ENCODE measurements around the gene ITGB1BP1. TPM values are rescaled to one million over a fixed set of nuclear protein-coding genes. Genes with fewer than 3 reads are reported as not detected.
A peak's percentile ranks its signal among the peaks of the same experiment; 100 is the strongest.

ITGB1BP1 gene
- total and polyA plus RNA-seq, 2 donors, result 42.0 to 80.2 TPM

DNA sequence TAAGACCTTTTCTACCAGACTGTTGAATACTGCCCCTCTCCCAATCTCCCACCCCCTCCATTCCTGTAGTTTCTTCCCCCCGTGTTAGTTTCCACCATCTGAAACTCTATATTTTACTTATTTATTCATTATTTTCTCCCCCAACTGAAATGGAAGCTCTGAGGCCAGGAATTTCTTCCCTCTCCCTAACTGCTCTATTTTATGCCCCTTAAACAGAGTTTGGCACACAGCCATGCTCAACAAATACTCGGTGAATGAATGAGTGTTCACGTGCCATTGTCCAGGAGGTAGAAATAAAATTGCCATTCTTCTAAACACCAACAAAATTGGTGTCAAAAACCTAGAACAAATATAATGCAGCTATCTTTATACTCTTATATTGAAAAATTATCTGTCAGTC is 5.6 kb downstream of the ITGB1BP1 start:
- H3K4me1 ChIP-seq (ENCODE audit: insufficient read depth), result no peaks in the 10 kb centered on the region
- H3K36me3 ChIP-seq (ENCODE audit: insufficient read depth), result no peaks in the 10 kb centered on the region
- 73% methylated on average over 3 of the region's 3 CpGs for WGBS

DNA sequence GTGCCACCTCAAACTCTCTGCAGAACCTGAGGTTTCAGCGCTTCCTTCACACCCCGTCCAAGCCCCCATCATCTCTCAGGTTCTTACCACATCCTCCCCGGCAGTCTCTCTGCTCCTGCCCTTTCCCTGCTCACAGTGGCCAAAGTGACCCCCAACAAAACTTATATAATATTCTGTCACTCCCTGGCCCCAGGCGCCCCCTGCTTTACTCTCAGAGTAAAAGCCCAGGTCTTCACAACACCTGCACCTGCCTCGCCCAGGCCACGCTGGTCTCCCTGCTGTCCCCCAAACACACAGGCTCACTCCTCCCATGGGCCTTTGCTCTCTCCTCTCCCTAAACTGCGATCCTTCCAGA is 6.4 kb downstream of the ITGB1BP1 start:
- no peak for DNase-seq (ENCODE audit: extremely low spot score)
- Histone ChIP-seq H3K4me1 (ENCODE audit: insufficient read depth) (no peaks in the 10 kb centered on the region), H3K27ac (ENCODE audit: low read depth) (no peak overlapping the region), H3K36me3 (ENCODE audit: insufficient read depth) (peaks cover 2% of the 10 kb centered on the region), H3K4me3 (ENCODE audit: low read depth, low read length) (no peak overlapping the region)
- WGBS, result 95% methylated on average over 7 of the region's 7 CpGs

More for the DNA sequence above, 5.6 kb downstream of the ITGB1BP1 start:
- Histone ChIP-seq H3K27ac (ENCODE audit: low read depth) (no peak overlapping the region), H3K4me3 (ENCODE audit: low read depth, low read length) (no peak overlapping the region)
- DNase-seq (ENCODE audit: extremely low spot score), result no peak

DNA sequence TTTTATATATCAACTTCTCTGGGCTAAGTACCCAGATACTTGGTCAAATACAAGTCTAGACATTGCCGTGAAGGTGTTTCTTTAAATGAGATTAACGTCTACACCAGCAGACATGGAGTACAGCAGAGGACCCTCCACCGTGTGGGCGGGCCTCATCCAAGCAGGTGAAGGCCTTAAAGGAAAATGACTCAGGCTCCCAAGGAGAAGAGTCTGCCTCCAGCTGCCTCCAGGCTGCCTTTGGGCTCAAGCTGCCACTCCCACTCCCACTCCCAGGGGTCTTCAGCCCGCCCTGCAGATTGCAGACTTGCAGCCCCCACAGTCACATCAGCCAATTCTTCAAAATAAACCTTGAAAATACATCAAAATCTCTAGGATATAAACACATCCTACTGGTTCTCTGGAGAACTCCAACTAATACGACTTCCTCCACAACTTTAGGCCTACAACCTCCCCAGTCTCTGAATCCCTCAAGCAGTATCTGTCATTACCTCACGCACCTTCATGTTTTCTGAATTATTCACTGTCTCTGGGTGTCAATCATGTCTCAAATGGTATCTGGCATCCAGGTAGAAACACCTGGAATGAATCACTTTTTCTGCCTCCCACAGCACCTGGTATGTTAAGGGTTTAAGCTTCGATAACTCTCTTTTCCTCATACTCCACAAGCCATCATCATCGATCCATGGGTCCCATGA is 6.9 kb downstream of the ITGB1BP1 start:
- Histone ChIP-seq H3K4me1 (ENCODE audit: insufficient read depth) (no peaks in the 10 kb centered on the region), H3K4me3 (ENCODE audit: low read depth, low read length) (no peak overlapping the region), H3K36me3 (ENCODE audit: insufficient read depth) (peaks cover 2% of the 10 kb centered on the region), H3K27ac (ENCODE audit: low read depth) (no peak overlapping the region)
- WGBS, result 91% methylated on average over 9 of the region's 9 CpGs
- no peak for DNase-seq (ENCODE audit: extremely low spot score)

DNA sequence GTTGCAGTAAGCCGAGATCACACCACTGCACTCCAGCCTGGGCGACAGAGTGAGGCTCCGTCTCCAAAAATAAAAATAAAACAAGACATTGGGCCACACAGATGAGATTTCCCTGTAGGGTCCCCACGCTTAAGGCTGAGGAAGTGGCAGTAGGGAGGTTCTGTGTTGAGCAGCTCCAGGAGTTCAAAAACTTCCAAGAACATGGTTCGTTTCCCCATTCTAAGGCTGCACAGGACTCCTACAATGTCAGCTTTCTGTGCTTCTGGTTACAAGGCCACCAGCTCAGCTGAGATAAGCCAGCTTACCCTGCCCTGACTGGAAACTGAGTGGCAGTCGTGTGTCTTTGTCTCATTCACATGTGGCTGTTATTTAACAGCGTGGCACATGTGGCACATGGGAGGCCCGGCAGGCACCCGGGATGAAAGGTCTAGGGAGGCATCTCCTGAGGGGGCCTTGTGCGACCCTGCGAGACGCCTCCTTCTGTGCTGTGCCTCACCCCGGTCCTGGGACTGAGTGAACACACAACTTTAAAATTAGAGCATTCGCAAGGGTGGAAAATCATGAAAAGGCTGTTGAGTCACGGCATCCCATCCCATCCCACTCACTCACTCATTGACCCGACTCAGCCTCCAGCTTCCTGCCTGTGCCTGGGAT is 7.7 kb downstream of the ITGB1BP1 start:
- Histone ChIP-seq H3K36me3 (ENCODE audit: insufficient read depth) (peaks cover 2% of the 10 kb centered on the region), H3K27ac (ENCODE audit: low read depth) (no peak overlapping the region), H3K4me3 (ENCODE audit: low read depth, low read length) (no peak overlapping the region), H3K4me1 (ENCODE audit: insufficient read depth) (no peaks in the 10 kb centered on the region)
- no peak for DNase-seq (ENCODE audit: extremely low spot score)
- WGBS, result 87% methylated on average over 16 of the region's 16 CpGs

DNA sequence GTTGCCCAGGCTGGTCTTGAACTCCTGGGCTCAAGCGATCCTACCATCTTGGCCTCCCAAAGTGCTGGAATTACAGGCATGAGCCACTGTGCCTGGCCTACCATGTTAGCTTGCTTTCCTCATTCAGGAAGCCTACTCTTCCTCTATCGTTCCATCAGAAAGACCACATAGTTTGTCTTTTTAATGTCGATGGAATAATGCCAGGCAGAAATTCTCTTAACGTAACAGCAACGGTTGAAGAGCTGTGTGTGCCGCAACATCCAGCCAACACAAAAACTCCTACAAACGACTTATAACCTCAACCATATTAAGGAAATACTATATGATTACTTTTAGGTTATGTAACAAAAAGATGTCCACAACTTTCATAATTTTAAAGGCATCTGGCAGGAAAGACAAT is 10.5 kb downstream of the ITGB1BP1 start:
- WGBS, result 77% methylated on average over 7 of the region's 7 CpGs

DNA sequence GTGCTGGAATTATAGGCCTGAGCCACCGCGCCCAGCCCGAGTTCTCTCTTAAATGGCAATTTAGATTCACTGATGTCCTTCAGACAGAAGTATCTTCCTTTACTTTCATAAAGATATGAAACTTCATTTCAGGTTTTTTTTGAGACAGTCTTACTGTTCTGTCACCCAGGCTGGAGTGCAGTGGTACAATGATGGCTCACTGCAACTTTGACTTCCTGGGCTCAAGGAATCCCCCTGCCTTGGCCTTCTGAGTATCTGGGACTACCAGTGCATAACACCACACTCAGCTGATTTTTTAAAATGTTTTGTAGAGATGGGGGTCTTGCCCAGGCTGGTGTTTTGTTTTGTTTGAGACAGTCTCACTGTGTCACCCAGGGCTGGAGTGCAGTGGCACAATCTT is 13.2 kb downstream of the ITGB1BP1 start:
- 99% methylated on average over 3 of the region's 3 CpGs for WGBS
- peaks cover 4% of the 10 kb centered on the region for H3K36me3 ChIP-seq (ENCODE audit: insufficient read depth)
- peaks cover 3% of the 10 kb centered on the region for H3K4me1 ChIP-seq (ENCODE audit: insufficient read depth)

More for the DNA sequence above, 10.5 kb downstream of the ITGB1BP1 start:
- H3K4me1 ChIP-seq (ENCODE audit: insufficient read depth), result no peaks in the 10 kb centered on the region
- no peak overlapping the region for H3K4me3 ChIP-seq (ENCODE audit: low read depth, low read length)
- peaks cover 2% of the 10 kb centered on the region for H3K36me3 ChIP-seq (ENCODE audit: insufficient read depth)
- DNase-seq (ENCODE audit: extremely low spot score), result no peak
- H3K27ac ChIP-seq (ENCODE audit: low read depth), result no peak overlapping the region

DNA sequence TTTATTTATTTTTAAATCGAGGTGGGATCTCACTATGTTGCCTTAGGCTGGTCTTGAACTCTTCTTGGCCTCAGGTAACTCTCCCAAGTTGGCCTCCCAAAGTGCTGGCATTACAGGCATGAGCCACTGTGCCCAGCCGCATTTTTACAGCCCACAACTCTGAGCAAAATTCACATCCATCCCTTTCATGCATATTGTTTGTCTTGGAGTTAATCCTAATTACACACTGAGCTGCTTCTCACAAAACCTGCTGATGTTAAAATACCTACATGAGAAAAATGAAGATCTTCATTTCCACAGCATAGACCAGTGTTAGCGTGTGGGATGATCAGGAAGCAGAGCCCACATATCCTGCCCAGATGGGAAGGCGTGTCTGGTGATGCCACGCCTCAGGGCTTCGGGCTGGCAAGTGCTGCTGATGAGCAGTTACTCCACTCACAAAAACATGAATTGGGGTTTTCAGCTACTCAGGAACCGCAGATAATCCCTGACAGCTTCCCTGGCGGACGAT is 14.6 kb downstream of the ITGB1BP1 start:
- DNase-seq (ENCODE audit: extremely low spot score), result no peak
- H3K27ac ChIP-seq (ENCODE audit: low read depth), result no peak overlapping the region
- H3K4me3 ChIP-seq (ENCODE audit: low read depth, low read length), result no peak overlapping the region
- 87% methylated on average over 9 of the region's 9 CpGs for WGBS
- peaks cover 3% of the 10 kb centered on the region for H3K4me1 ChIP-seq (ENCODE audit: insufficient read depth)
- H3K36me3 ChIP-seq (ENCODE audit: insufficient read depth), result peaks cover 4% of the 10 kb centered on the region

More for the DNA sequence above, 13.2 kb downstream of the ITGB1BP1 start:
- H3K4me3 ChIP-seq (ENCODE audit: low read depth, low read length), result no peak overlapping the region
- no peak for DNase-seq (ENCODE audit: extremely low spot score)
- H3K27ac ChIP-seq (ENCODE audit: low read depth), result no peak overlapping the region

DNA sequence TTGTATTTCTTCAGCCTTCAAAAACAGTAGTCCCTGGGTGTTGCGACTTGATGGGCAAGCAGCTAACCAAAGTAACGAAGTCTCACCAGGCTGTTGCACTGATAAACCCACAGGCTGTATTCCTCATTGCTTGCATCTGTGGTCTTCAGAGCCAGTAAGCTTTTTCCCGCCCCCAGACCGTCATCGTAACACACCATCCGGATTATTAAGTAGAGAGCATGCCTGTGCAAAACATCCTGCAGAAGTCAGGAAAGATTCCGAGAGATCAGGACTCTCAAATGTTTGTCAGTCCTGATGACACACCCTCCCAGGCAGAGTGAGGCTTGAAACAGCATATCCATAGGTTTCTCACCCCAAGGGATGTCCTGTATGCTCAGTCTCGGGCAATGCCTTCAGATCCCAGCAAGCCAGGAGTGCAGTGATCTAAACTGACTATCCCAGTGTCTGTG is 15.9 kb downstream of the ITGB1BP1 start:
- H3K36me3 ChIP-seq (ENCODE audit: insufficient read depth), result peaks cover 2% of the 10 kb centered on the region
- no peak overlapping the region for H3K27ac ChIP-seq (ENCODE audit: low read depth)
- H3K4me3 ChIP-seq (ENCODE audit: low read depth, low read length), result no peak overlapping the region
- no peak for DNase-seq (ENCODE audit: extremely low spot score)
- WGBS, result 63% methylated on average over 8 of the region's 8 CpGs
- peaks cover 3% of the 10 kb centered on the region for H3K4me1 ChIP-seq (ENCODE audit: insufficient read depth)

DNA sequence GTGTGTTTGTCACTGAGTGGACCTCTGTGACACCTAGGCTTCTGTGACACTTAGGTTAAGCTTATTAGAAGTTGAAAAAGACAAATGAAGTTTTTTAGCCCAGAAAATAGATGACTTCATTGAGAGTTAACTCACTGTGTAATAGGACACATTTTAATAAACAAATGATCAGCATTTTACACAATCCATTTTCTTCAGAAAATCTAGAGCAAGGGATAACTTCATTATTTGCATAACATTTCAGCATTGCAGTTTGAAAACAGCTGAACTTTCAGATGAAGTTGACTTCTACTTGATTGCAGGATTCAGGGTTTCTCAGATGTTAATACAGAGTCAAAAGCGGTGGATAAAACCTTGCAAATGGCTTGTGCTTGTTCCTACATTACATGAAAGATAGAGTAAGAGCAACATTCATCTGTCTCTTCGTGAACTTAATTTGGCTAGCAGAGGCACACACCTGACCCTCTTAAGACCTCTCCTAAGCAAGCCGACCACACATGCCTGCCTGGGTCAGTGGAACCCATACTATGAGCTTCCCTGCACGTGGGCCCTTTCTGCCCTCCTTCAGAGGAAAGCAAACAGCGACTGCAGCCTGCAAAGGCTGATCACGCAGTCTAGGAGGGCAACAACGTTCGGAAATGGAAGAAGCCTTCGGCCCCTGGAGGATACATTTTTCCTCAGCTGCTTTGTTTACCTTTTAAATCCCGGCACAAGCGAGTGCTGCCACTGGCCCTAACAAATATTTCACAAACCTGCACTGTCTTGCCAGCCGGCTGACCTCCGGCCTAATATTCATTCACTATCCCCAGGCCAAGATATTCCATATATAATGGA is 16.6 kb downstream of the ITGB1BP1 start:
- Histone ChIP-seq H3K4me3 (ENCODE audit: low read depth, low read length) (no peak overlapping the region), H3K36me3 (ENCODE audit: insufficient read depth) (peaks cover 2% of the 10 kb centered on the region), H3K4me1 (ENCODE audit: insufficient read depth) (peaks cover 3% of the 10 kb centered on the region), H3K27ac (ENCODE audit: low read depth) (peak overlapping the region; percentile 14)
- WGBS, result 51% methylated on average over 13 of the region's 13 CpGs
- DNase-seq (ENCODE audit: extremely low spot score), result no peak

DNA sequence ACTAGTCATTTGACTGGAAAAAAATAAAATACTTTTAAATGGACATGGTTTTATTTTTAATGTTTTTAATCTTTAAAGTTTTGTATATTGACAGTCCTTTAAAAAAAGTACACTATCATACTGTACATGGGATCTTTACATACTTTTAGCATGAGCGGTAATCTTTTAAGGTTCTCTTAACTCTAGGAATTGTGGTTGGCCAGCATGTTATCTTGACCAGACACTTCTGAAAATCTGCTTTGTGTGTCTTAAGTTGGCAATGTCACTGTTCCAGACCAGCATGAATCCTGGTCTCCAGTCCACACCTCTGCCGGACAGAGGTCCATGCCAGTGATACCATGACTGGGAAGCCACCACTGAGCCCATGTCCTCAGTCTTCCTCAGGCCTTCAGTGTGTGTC is 17.7 kb downstream of the ITGB1BP1 start:
- Histone ChIP-seq H3K27ac (ENCODE audit: low read depth) (no peak overlapping the region), H3K36me3 (ENCODE audit: insufficient read depth) (peaks cover 2% of the 10 kb centered on the region), H3K4me1 (ENCODE audit: insufficient read depth) (peaks cover 3% of the 10 kb centered on the region), H3K4me3 (ENCODE audit: low read depth, low read length) (no peak overlapping the region)
- 94% methylated on average over 2 of the region's 2 CpGs for WGBS
- no peak for DNase-seq (ENCODE audit: extremely low spot score)

DNA sequence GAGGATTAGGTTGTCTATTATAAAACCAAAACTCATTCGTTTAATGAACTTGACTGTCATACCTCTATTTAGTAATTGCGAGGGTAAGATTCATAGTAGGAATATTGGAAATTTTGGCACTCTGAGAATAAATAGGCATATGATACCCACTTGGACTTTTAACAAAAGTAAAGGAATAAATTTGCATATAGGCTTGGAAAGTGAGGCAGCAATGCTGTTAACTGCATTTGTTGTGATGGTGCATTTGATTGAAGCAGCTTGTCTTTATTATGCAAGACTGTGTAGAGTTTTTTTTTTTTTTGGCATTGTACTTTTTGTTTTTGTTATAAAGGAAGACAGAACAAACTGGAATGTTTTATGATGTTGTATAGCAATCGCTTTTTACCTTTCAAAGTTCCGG is 18.9 kb downstream of the ITGB1BP1 start:
- WGBS, result 76% methylated on average over 4 of the region's 4 CpGs
- no peak overlapping the region for H3K27ac ChIP-seq (ENCODE audit: low read depth)
- peaks cover 3% of the 10 kb centered on the region for H3K4me1 ChIP-seq (ENCODE audit: insufficient read depth)

DNA sequence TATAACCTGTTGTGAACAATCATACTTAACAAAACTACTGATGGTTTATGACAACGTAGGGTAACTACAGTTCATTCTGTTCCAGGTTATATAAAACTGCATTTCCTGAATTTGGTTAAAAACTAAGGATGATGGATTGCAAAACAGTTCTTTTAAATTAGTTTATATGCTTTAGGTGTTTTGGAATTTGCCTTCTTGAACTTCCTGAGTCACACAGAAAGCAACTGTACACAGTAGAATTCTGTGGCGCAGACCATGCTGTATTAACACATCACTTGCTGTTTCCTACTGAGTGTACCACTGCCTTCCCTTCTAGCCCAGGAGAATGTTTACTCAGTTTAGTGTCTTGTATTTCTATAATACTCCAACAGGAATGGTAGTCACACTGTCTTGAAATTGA is 19.4 kb downstream of the ITGB1BP1 start:
- WGBS, result 73% methylated on average over 2 of the region's 2 CpGs
- Histone ChIP-seq H3K36me3 (ENCODE audit: insufficient read depth) (peaks cover 2% of the 10 kb centered on the region), H3K4me3 (ENCODE audit: low read depth, low read length) (no peak overlapping the region), H3K4me1 (ENCODE audit: insufficient read depth) (peaks cover 3% of the 10 kb centered on the region), H3K27ac (ENCODE audit: low read depth) (no peak overlapping the region)
- DNase-seq (ENCODE audit: extremely low spot score), result no peak

More for the DNA sequence above, 18.9 kb downstream of the ITGB1BP1 start:
- no peak for DNase-seq (ENCODE audit: extremely low spot score)
- Histone ChIP-seq H3K4me3 (ENCODE audit: low read depth, low read length) (no peak overlapping the region), H3K36me3 (ENCODE audit: insufficient read depth) (peaks cover 2% of the 10 kb centered on the region)

DNA sequence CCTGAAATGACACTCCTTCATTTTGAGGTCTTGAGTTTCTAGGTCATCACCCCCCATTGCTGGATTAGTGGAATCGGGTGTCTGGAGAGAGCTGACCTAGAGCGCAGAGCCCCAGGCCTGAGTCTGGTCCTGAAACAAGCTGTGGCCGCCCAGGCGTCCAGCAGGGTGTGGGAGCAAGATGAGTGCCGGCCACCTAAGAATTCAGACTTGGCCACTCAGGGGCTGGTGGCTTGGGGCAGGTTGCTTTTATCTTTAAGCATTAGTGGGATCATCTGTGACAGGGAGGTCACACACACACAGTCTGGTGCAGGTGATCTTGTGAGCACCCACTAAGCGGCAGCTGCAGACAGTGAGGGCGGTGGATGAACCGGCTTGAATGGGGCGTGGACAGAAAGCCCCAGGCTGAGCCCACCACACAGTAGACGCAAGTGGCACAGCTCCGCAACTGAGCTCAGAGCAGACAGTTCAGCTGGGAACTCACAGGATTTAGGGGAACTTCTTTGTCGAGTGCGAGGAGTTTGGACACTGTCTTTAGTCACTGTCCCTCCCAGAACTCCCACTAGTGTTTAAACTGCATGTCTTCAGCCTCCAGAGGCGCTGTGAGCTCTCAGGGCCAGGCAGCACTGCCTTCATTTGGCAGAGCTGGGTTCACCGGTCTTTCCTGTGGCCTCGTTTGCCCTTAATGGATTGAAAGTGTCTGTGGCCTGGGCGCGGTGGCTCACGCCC is 21.5 kb downstream of the ITGB1BP1 start:
- H3K27ac ChIP-seq (ENCODE audit: low read depth), result no peak overlapping the region
- H3K4me3 ChIP-seq (ENCODE audit: low read depth, low read length), result no peak overlapping the region
- DNase-seq (ENCODE audit: extremely low spot score), result no peak
- no peaks in the 10 kb centered on the region for H3K4me1 ChIP-seq (ENCODE audit: insufficient read depth)
- no peaks in the 10 kb centered on the region for H3K36me3 ChIP-seq (ENCODE audit: insufficient read depth)
- WGBS, result 89% methylated on average over 19 of the region's 19 CpGs
